Loucy (cell line): Measurements from ENCODE around the gene TCF15.

ENCODE experiments used
- H2AFZ ChIP-seq: fragments of 200-600 bp; sonication (generic); 2 replicates; pipeline ENCODE4 v1.6.0; 2016; ENCODE audit warnings: antibody characterized with exemption, mild to moderate bottlenecking, low read length, moderate library complexity
- H3F3A ChIP-seq: fragments of 200-600 bp; 2 replicates; pipeline ENCODE4 v1.6.0; 2016; ENCODE audit warnings: antibody characterized with exemption, low read depth, mild to moderate bottlenecking
- H3K27me3 ChIP-seq: fragments of 200-600 bp; sonication (generic); 2 replicates; pipeline ENCODE4 v1.6.1; 2014; ENCODE audit warnings: low read length, mild to moderate bottlenecking; ENCODE audit not compliant: insufficient read depth, poor library complexity, severe bottlenecking
- H3K36me3 ChIP-seq: fragments of 200-600 bp; sonication (generic); 2 replicates; pipeline ENCODE4 v1.6.1; 2016; ENCODE audit warnings: low read length; ENCODE audit not compliant: insufficient read depth
- H3K4me1 ChIP-seq: fragments of 200-600 bp; sonication (generic); 2 replicates; pipeline ENCODE4 v1.5.1; 2014; ENCODE audit warnings: low read length, mild to moderate bottlenecking; ENCODE audit not compliant: insufficient read depth, poor library complexity, severe bottlenecking
- H3K4me2 ChIP-seq: fragments of 200-600 bp; sonication (generic); 2 replicates; pipeline ENCODE4 v1.6.0; 2014; ENCODE audit warnings: antibody characterized with exemption, low read length, low read depth, mild to moderate bottlenecking; ENCODE audit not compliant: poor library complexity, severe bottlenecking
- H3K4me3 ChIP-seq: fragments of 200-600 bp; sonication (generic); 2 replicates; pipeline ENCODE4 v1.5.1; 2014; ENCODE audit warnings: low read length, mild to moderate bottlenecking, mixed read lengths; ENCODE audit not compliant: poor library complexity, severe bottlenecking
- H3K79me2 ChIP-seq: fragments of 200-600 bp; sonication (generic); 2 replicates; pipeline ENCODE4 v1.6.1; 2014; ENCODE audit warnings: low read length; ENCODE audit not compliant: insufficient read depth
- H3K9ac ChIP-seq: fragments of 200-600 bp; sonication (generic); 2 replicates; pipeline ENCODE4 v1.6.0; 2014; ENCODE audit warnings: mild to moderate bottlenecking, low read depth, low read length, moderate library complexity; ENCODE audit not compliant: poor library complexity, severe bottlenecking
- H3K9me2 ChIP-seq: fragments of 200-600 bp; sonication (generic); replicated peaks from 2 replicates; pipeline ENCODE4 v1.6.1; 2016; ENCODE audit warnings: low read depth, low read length, mixed read lengths
- H3K9me3 ChIP-seq: fragments of 200-600 bp; sonication (generic); 2 replicates; pipeline ENCODE4 v1.6.1; 2014; ENCODE audit warnings: mild to moderate bottlenecking, antibody characterized with exemption, low read length, low read depth; ENCODE audit not compliant: insufficient read depth
- H4K20me1 ChIP-seq: fragments of 200-600 bp; sonication (generic); 2 replicates; pipeline ENCODE4 v1.6.0; 2014; ENCODE audit warnings: antibody characterized with exemption, low read length, mild to moderate bottlenecking; ENCODE audit not compliant: insufficient read depth, poor library complexity, severe bottlenecking
- CTCF ChIP-seq: fragments of 200-600 bp; sonication (generic); conservative IDR thresholded peaks from 2 replicates; pipeline ENCODE4 v1.5.1; 2014; ENCODE audit warnings: mild to moderate bottlenecking, antibody characterized with exemption, low read length
- EZH2phosphoT487 ChIP-seq: fragments of 200-600 bp; IDR thresholded peaks from 2 replicates; pipeline ENCODE4 v1.6.1; 2018; ENCODE audit warnings: antibody characterized with exemption, mild to moderate bottlenecking, moderate library complexity, borderline replicate concordance

Gene TCF15

GRCh38 chr20:598133-598850, 11.8 kb downstream of the TCF15 start:
- no peaks in the 10 kb centered on the region for H3K79me2 ChIP-seq
- no peak for TF ChIP-seq EZH2phosphoT487
- TF ChIP-seq CTCF, result no peak
- H3K9ac ChIP-seq, result no peak overlapping the region
- no peak overlapping the region for H2AFZ ChIP-seq
- no peaks in the 10 kb centered on the region for H3K36me3 ChIP-seq
- no peaks in the 10 kb centered on the region for H3K27me3 ChIP-seq
- no peaks in the 10 kb centered on the region for H3K9me3 ChIP-seq
- H3K4me2 ChIP-seq, result no peak overlapping the region
- no peaks in the 10 kb centered on the region for H3K4me1 ChIP-seq
- no peaks in the 10 kb centered on the region for H3F3A ChIP-seq
- H4K20me1 ChIP-seq, result no peaks in the 10 kb centered on the region
- no peak overlapping the region for H3K4me3 ChIP-seq
- H3K9me2 ChIP-seq, result no peaks in the 10 kb centered on the region

- Histone ChIP-seq H3F3A (no peaks in the 10 kb centered on the region), H4K20me1 (no peaks in the 10 kb centered on the region), H3K4me2 (no peak overlapping the region), H3K4me3 (no peak overlapping the region), H3K9me2 (no peaks in the 10 kb centered on the region), H2AFZ (no peak overlapping the region), H3K79me2 (no peaks in the 10 kb centered on the region), H3K9me3 (no peaks in the 10 kb centered on the region), H3K36me3 (no peaks in the 10 kb centered on the region), H3K9ac (no peak overlapping the region), H3K27me3 (no peaks in the 10 kb centered on the region), H3K4me1 (no peaks in the 10 kb centered on the region)
- TF ChIP-seq CTCF, result no peak
- no peak for TF ChIP-seq EZH2phosphoT487
Measured at GRCh38 chr20:597560-597959, 12.5 kb downstream of the TCF15 start.

GRCh38 chr20:595330-596308, 14.5 kb downstream of the TCF15 start:
- no peak overlapping the region for H3K4me3 ChIP-seq
- H3K9ac ChIP-seq, result no peak overlapping the region
- H3K9me2 ChIP-seq, result no peaks in the 10 kb centered on the region
- no peaks in the 10 kb centered on the region for H3F3A ChIP-seq
- no peak overlapping the region for H3K4me2 ChIP-seq
- H3K27me3 ChIP-seq, result no peaks in the 10 kb centered on the region
- no peaks in the 10 kb centered on the region for H3K36me3 ChIP-seq
- H3K9me3 ChIP-seq, result no peaks in the 10 kb centered on the region
- no peaks in the 10 kb centered on the region for H4K20me1 ChIP-seq
- H3K79me2 ChIP-seq, result no peaks in the 10 kb centered on the region
- H3K4me1 ChIP-seq, result no peaks in the 10 kb centered on the region
- H2AFZ ChIP-seq, result no peak overlapping the region
- no peak for TF ChIP-seq CTCF
